Gastrocnemius medialis (tissue), 4 donors: ENCODE results near the gene JAKMIP1.

ENCODE experiments used
- CTCF ChIP-seq, 5 experiments: fragments of 450-650 bp in 3 of 5; fragments of 200-600 bp in 2 of 5; sonication (generic) in 2 of 5; IDR thresholded peaks in 4 of 5; conservative IDR thresholded peaks in 1 of 5; 1 replicate in 4 of 5; 2 replicates in 1 of 5; pipeline ENCODE4 v1.5.1; 2016 to 2019; ENCODE audit warnings: antibody characterized with exemption in 5 of 5, mild to moderate bottlenecking in 3 of 5, moderate library complexity in 3 of 5
- POLR2A ChIP-seq, 2 donors: fragments of 450-650 bp; IDR thresholded peaks; one replicate each; pipeline ENCODE4 v1.6.1; 2017; ENCODE audit warnings: antibody characterized with exemption in 2 of 2, mild to moderate bottlenecking in 2 of 2, moderate library complexity in 2 of 2

GRCh38 chr4:6062133-6062532 lies 138.2 kb downstream of the JAKMIP1 start:
- TF ChIP-seq CTCF (IDR thresholded peaks at IDR 0.05 in 4 of 5, conservative IDR thresholded peaks at IDR 0.05 in 1 of 5) (no peak), POLR2A (IDR thresholded peaks at IDR 0.05) (no peak)
